NCI-H2227 (cell line): ENCODE results near the gene ZDHHC3.
"Not testable (repeated sequence)": the region's sequence is repeated elsewhere in the genome, so short reads cannot be mapped to it uniquely, and the experiment has no call there.

Source experiments
- DNase-seq: peaks from one replicate; lab custom pipeline; 2025; ENCODE audit not compliant: unreplicated experiment; lab: John Stamatoyannopoulos, UW

ZDHHC3 gene

DNA sequence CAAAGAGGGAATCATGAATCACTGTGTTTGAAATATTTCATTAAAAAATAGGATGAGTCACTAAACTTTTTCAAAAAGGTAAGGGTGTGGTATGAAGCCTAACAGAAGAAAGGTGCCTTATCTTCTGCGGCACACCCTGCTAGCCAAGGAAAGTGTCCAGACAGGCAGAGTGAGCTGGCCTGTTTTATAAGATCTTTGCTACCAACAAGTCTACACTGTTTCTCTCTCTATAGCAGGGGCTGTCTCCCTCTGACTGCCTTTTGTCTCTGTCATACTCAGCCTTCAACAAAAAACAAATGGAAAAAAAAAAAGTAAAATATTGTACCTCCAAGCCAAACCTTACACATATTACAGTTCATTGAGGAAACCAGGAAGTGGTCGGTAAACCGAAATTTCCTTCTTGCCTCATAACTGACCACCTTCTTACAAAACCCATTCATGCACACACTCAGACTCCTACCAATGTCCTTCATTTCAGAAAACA, 9.1 kb downstream of the ZDHHC3 start:
- no peak for DNase-seq

DNA sequence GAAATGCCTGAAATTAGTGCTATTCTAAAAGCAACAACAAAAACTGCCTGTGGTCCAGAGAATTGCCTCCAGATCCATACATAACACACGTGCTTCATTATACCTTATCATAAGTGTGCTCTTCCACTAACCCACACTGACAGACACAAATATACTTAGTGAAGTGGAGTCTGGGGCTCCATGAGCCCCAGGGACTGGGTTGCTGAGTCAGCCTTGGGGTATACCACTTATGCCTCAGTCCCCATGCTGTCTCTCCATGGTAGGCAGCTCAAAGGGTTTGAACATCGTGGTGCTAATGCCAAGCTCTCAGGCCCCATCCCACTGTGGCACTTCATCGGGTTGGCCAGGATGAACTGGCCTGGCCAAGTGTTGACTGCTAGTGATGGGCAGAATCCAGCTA, 10.8 kb downstream of the ZDHHC3 start:
- no peak for DNase-seq

DNA sequence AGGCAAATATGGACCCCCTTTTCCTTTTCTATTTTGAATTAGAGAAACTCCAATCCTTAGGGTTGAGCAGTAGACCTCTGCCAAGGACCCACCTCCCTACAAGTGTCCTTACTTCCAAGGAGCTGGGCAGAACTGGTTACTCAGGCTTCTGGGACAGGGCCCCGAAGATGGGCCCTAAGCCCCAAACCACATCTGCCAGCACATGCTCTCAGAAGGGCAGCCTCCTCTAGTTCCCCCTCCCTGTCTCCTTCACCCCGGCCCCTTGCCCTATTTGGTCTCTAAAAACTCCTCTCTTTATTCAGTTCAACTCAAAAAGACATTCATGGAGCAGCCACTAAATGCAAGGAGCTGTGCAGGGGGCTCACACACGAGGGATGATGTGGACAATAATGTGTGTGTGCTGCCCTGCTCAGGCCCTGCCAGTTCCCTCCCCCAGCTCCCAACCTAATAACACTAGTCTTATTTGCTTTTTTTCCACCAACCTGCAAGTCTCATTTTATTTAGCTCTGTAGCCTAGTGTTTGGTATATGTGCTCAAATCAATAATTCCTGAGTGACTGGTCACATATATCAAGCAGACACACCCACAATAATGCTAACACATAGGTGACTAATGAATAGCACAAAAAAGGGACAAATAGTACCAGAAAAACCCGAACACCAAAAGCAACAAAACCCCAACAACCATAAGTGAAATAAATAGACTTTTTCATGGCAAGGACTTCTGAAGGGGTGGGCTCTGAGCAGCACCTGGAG, 12.2 kb downstream of the ZDHHC3 start:
- no peak for DNase-seq

DNA sequence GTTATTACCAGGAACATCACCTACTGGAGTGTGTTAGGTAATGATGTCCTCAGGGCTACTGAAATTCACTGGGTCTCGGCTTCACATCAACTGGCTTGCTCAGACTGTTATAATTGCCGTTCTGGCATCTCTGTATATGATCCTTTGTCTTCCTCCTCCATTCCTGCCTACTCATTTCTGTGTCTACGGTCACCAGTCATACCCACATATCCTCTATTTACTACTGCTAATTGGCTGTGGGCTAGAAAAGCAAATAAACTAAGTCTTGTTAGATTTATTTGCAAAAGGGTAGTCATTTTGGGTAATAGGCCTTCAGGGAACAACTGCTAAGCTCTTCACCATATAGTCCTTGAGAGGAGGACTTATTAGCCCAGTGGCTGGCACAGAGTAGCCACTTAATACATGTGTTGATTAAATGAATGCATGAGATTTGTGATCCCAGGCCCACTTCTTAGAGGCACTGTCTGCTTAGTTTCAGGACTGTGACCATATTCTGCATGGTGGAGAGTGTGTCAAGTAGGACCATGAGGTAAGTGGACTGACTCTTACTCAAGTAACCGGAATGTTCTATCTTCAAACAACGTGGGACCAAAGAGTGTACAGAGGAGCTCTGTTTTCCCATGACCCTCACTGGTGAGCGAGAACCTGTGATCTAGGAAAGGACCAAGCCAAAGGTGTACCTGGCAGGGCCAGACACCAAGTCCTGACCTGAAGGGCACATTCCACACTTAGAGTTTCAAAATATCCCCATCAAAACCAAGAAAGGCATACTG, 13.2 kb downstream of the ZDHHC3 start:
- no peak for DNase-seq

DNA sequence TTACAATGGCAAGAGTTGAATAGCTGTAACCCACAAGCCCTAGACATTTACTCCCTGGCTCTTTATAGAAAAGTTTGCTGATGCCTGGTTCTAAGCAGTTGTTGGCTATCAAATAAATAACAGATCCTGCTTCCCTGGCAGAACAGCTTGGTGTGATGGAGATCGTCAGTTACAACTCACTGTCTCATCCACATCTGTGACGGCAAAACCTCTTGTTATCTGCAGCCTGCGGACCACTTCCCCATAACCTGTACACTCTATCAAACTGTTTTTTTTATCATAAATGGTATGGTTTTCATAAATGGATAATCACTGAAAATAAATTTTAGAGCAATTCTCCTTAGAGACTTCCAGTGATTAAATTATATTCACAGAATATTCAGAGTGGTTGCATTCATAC, 14.1 kb downstream of the ZDHHC3 start:
- DNase-seq, result no peak

DNA sequence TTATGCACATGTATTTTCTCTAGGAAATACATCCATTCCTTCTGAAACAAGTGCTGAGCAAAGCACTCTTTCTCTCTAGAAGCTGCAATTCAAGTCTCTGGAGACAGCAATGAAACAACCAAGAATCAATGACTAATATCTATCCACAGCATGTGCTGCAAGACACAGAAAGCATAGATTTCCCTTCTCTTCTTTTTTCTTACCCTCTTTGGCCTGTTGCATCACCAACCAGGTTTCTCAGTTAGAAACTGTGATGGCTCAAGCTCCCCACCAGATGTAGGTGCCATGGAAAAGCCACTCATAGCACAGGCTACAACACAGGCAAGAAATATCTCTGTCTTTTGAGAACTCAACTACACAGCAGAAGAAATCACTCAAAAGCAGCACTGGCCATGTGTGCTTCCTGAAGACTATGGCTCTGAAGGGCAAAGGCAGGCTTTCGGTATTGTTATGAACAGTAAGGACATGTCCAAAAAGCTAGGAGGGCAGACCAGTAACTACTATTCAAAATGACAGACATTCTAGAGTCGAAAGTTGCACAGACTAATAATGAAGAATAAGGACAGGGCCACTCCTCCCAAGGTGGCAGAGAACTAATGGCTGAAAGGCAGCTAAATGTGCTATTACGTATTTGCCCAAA, 15.5 kb downstream of the ZDHHC3 start:
- DNase-seq, result no peak

DNA sequence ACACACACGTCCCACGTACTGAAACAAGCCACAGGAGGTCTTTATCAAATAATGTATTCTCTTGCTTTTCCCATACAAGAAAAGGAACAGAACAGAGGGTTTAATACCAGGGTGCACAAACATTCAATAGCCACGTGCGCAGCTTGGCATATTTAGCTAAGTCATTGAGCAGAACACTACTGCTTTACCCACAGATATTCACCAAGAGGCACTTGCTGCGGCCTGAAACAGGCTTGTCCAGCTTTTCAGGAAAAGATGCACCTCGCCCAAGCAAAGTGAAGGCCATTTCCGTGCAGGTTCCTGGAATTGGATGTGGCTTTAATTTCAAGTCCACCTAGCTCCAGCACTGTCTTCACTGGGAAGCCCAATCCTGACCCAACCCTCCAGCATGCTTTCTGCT, 17.6 kb downstream of the ZDHHC3 start:
- DNase-seq, result no peak

DNA sequence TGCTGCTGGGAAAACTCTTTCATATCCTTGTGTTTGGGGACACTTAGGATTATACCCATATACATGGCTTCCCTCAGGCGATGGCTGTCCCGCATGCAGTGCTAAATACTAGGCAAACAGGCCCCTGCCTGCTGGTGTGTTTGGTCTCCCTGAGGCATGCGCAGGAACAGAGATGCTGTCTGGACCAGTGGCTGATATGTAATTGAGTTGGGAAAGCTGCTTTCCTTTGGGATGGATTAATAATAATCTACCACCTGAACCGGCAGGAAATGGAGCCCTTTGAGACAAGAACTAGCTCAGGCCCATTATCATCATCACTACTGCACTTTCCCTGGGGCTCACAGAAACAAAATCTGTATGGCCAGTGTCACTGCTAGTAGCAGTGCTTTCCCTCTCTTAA, 18.0 kb downstream of the ZDHHC3 start:
- no peak for DNase-seq

DNA sequence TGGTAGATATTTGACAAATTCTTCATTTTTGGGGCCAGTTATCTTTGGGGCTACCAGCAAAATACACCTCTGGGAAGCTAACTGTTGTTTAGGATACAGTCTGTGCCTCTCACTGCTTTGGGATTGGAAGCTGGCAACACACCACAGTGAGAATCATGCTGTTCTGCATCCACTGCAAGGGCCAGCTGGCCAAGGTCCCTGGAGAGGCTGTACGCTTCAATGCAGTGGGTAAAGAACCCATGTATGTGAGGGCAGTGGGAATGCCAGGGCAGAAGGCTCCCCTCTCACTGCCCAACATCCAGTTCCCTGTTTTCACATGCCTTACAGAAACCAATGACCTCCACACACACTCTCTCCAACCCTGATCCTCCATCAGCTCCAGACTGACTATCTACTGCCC, 20.1 kb downstream of the ZDHHC3 start:
- DNase-seq, result no peak

DNA sequence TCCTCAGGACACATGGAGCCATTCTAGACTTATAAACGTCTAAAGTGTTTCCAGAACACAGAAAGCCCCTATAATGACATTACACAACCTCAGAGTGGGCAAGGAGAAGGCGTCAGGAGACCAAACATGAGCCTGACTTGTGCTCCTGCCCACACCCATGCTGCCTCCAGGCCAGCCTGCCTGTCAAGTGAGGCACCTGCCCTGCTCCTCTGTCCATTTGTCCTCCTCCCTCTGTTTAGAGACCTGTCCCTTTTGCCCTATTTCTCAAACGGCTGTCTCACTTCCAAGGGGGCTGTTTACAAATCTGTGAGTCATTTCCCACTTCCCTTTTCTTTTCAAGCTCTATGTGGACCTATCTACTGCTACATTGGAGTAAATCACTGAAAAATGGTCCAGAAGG, 21.0 kb downstream of the ZDHHC3 start:
- DNase-seq, result no peak

DNA sequence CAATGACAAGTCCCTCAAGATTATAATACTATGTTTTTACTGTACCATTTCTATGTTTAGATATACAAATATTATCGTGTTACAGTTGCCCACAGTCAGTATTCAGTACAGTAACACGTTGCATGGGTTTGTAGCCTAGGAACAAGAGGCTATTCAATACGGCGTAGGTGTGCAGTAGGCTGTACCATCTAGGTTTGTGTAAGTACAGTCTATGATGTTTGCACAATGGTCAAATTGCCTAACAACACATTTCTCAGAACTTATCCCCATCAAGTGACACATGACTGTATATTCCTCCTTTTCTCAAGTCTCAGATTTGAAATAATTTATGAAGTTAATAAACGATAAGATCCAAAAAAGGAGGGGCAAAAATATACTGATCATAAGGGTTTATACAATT, 21.7 kb downstream of the ZDHHC3 start:
- no peak for DNase-seq

DNA sequence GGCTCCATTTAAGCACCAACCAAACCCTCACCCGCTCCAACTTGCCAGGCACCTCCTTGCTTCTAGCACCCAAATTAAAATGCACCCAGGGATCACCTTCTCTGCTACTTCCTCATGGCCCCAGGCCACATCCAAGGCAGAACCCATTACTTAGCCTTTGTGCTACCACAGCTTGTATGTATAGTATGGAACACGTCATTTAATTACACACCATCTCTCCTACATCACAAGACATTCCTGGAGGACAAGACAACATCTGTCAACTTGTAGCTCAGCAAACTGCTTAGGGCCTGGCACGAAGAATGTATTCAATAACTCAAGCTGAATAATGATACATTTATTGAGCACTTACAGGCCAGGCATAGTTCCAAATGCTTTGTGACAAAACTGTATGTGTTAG, 23.3 kb downstream of the ZDHHC3 start:
- DNase-seq, result no peak

DNA sequence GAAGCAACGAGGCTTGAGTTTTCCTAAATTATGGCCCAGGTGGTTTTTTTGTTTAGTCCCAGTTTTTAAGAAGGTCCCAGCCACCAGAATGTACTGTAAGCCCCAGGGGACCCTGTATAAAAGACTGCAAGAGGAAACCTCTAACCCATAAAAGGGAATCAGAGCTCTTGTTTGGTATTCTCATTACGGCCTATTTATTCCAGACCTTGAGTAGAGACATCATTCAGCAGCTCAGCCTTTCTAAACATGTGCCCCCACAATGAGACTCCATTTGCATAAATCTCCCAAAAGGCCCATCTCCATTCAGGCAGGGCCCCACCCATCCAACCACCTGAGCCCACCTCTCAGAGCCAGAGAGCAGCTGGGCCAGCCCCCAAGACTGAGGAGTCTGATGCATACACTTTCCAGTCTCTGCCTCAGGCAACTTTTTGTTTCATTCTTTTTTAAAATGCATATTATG, 25.7 kb downstream of the ZDHHC3 start:
- no peak for DNase-seq

DNA sequence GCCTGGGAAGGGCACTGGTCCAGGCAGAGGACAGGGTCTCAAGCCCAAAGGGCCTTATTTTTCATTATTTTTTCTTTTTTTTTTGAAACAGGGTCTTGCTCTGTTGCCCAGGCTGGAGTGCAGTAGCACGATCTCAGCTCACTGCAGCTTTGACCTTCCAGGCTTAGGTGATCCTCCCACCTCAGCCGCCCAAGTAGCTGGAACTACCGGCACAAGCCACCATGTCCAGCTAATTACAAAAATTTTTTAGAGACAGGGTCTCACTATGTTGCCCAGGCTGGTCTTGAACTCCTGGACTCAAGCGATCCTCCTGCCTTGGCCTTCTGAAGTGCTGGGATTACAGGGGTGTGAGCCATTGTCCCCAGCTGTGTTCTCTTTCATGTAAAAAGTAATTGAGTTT, 26.2 kb downstream of the ZDHHC3 start:
- DNase-seq, result not testable (repeated sequence)

DNA sequence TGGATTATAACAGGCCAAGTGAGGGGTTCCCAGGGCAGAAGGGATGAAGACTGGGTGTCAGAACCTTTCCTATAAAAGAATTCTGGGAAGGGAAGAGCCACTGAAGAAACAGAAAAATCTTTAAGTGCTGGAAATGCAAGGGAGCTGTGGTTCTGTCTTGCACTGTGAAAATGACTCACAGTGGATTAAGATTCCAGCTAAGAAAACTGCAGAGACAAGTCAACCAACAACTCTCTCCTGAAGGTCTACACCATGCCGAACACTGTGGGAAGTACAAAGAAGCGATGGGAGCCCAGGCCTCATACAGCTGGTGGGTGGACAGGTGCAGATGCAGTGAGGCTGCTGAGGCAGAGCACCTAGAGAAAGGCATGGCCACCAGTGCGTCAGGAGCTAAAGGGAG, 27.7 kb downstream of the ZDHHC3 start:
- DNase-seq, result no peak

DNA sequence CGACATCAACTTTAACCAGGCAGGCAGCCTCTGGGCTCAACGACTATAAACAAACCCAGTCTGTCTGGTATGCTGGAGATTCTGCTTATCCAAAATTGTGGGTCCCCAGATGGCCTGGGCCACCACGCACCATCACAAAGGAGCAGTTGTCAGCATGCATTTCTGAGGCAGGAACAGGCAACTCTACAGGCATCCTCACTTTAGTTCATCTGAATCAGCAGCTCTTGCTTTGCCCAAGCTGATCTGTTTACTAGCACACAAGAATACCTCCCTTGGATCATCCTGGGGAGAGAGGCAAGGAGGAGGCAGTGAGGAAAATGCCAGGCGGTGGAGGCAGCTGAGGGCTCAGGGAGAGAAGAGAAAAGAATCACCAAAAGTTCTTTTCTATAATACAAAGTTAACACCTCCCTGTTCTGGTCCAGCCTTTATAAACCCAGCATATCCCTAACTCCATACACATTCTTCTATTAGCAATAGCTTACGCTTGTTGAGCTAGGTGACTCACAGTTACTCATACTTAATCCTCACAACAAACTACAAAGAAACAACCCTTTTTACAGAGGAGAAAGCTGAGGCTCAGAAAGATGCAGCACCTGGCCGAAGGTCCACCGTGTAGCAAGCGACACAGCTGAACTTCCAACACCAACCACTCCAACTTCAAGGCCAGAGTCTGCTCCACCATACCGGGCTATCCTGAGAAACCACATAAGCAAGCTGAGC, 33.6 kb downstream of the ZDHHC3 start:
- no peak for DNase-seq

DNA sequence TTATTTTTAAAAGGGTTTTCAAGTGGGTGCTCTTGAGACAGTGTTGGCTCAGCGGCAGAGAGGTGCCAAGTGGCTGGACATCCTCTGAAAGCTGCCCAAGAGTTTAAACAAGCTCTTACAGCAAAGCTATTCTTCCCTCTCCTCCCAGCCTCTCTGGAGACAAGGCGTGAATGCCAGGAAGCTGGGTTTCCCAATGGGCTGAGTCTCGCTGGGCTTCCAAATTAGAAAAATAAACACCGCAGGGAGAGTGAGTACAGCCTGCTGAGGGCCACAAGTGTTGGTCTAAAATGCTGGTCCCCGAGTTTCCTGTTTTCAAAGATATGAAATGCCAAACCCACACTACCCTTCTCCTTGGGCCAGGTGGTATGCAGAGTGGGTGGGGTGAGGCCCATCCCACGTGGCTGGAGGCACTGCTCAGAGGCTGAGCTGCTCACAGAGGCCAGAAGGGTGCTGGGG, 36.4 kb downstream of the ZDHHC3 start:
- DNase-seq, result no peak

DNA sequence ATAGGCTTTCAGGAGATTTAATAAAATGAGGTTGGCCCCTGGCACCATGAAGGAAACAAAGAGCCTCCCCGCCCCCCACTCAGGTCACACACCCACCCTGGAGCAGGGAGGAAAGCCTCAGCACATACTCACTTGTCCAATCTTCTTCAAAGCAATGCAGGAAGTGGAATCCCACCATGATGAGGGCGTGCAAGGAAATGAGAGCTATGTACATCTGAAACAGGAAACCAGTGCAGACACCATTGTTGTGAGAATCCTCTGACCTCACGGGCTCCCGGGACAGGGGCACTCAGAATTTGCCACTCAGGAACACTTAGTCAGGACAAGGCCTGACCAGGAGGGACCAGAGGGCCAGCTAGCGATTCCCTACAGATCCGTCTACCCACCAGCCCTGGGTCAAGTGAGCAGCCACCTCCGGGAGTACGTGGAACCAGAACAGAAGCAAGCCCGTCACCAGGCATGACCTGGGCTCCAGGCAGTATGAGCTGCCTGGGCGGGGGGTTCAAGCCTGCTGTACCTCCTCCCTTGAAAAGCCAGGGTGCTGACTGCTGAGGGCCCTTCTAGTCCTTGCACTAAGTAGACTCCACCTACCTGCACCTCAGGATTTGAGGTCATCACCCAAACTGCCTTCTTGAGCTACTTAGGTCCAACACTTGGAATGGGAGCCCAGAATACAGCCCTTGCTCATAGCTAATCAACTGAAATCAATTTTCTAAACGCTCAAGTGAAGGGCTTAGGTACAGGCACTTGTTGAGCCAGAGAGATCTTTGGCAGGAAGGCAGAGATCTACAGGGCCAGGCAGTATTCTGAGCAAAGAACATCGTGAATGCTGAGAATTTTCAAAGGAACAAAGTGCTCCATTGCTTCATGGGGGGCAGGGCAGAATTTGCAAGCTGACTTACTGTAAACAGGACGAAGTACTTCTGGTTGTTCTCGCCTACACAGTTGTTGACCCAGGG, 42.7 kb downstream of the ZDHHC3 start:
- no peak for DNase-seq

DNA sequence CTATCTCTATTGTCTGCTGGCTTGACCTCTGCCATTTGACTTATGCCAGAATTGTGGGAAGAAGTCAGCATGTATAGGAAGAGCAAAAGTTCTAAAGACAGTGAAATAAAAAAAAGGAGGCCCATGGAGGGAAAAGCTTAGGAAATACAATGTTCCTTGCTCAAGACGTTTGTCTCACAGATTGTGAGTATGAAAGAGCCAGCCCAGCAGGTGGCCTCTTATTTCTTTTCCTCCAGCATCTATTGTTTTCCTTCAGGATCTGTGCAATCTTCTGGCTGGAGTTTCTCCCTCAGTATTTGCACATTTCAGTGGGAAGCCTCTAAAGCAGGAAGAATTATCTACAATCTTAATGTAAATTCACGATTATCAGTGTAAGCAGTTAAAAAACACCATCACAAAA, 43.7 kb downstream of the ZDHHC3 start:
- no peak for DNase-seq

DNA sequence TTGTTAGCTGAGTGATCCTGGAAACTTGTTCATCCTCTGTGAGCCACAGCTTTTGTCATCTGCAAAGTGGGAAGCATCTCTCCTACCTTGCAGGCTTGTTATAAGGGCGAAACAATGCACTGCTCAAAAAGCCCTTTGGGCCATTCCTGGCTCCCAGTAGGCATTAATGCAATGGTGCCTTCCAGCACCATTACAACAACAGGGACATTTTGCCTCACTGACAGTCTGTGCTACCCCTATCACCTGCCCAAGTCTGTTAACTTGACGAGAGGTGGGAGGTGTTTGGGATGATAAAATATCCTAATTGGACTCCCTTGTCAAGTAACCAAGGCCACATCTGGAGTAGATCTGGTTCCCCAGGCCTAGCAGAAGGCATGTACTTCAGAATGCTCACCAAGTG, 44.2 kb downstream of the ZDHHC3 start:
- no peak for DNase-seq
